Neural cell (in vitro differentiated cells): ENCODE data around the gene VAV3.

Experiments
- CTCF ChIP-seq: fragments of 450-650 bp; IDR thresholded peaks from 2 replicates; pipeline ENCODE4 v1.5.1; 2014; ENCODE audit warnings: antibody characterized with exemption, mild to moderate bottlenecking, moderate library complexity; ENCODE audit not compliant: poor library complexity, severe bottlenecking
- EP300 ChIP-seq: fragments of 450-650 bp; conservative IDR thresholded peaks from 2 replicates; pipeline ENCODE4 v1.6.1; 2014; ENCODE audit warnings: antibody characterized with exemption, mild to moderate bottlenecking, moderate library complexity; ENCODE audit not compliant: poor library complexity, severe bottlenecking
- EZH2 ChIP-seq: fragments of 200-600, 300-800 bp; shearing (Covaris generic), sonication (generic); IDR thresholded peaks from 2 replicates; pipeline ENCODE4 v1.6.1; 2014; ENCODE audit warnings: antibody characterized with exemption, low read length, borderline replicate concordance, mild to moderate bottlenecking; ENCODE audit not compliant: insufficient read depth, poor library complexity, severe bottlenecking
- MXI1 ChIP-seq: fragments of 450-650 bp; conservative IDR thresholded peaks from 2 replicates; pipeline ENCODE4 v1.6.1; 2014; ENCODE audit warnings: antibody characterized with exemption, mild to moderate bottlenecking; ENCODE audit not compliant: poor library complexity, severe bottlenecking
- POLR2AphosphoS5 ChIP-seq: IDR thresholded peaks from 2 replicates; pipeline ENCODE4 v1.6.1; 2012
- RAD21 ChIP-seq: fragments of 450-650 bp; conservative IDR thresholded peaks from 2 replicates; pipeline ENCODE4 v1.6.1; 2014; ENCODE audit warnings: antibody characterized with exemption, mild to moderate bottlenecking, moderate library complexity
- REST ChIP-seq: IDR thresholded peaks from 2 replicates; pipeline ENCODE4 v1.6.1; 2012; ENCODE audit warnings: borderline replicate concordance
- TAF1 ChIP-seq: IDR thresholded peaks from 2 replicates; pipeline ENCODE4 v1.6.1; 2012; ENCODE audit warnings: low read depth

- no peak for TF ChIP-seq EZH2
- no peak for TF ChIP-seq CTCF
- no peak for TF ChIP-seq RAD21
- no peak for TF ChIP-seq TAF1
- no peak for TF ChIP-seq POLR2AphosphoS5
- no peak for TF ChIP-seq MXI1
- no peak for TF ChIP-seq EP300
- no peak for TF ChIP-seq REST
Measured at GRCh38 chr1:107710005-107710404, 255.0 kb downstream of the VAV3 start.
